ENCODE measurements around the gene ZNF560.

ZNF560 gene

GRCh38 chr19:9474975-9475374, 23.4 kb downstream of the ZNF560 start:
- TF ChIP-seq, protein P1, sequence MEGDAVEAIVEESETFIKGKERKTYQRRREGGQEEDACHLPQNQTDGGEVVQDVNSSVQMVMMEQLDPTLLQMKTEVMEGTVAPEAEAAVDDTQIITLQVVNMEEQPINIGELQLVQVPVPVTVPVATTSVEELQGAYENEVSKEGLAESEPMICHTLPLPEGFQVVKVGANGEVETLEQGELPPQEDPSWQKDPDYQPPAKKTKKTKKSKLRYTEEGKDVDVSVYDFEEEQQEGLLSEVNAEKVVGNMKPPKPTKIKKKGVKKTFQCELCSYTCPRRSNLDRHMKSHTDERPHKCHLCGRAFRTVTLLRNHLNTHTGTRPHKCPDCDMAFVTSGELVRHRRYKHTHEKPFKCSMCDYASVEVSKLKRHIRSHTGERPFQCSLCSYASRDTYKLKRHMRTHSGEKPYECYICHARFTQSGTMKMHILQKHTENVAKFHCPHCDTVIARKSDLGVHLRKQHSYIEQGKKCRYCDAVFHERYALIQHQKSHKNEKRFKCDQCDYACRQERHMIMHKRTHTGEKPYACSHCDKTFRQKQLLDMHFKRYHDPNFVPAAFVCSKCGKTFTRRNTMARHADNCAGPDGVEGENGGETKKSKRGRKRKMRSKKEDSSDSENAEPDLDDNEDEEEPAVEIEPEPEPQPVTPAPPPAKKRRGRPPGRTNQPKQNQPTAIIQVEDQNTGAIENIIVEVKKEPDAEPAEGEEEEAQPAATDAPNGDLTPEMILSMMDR (IDR thresholded peaks at IDR 0.05; ENCODE audit: low read depth, low read length, missing control alignments), result no peak
- no peak overlapping the region for H3K4me3 ChIP-seq (ENCODE audit: low read depth, low read length)
- no peak for DNase-seq (ENCODE audit: low read depth)

- TF ChIP-seq, protein P1 (IDR thresholded peaks at IDR 0.05; ENCODE audit: low read depth, low read length, missing control alignments), result no peak
- no peak for DNase-seq (ENCODE audit: low read depth)
- H3K4me3 ChIP-seq (ENCODE audit: low read depth, low read length), result no peak overlapping the region
These were observed 31.3 kb downstream of the ZNF560 start for GRCh38 chr19:9467161-9467560.

GRCh38 chr19:9461938-9462337, 36.5 kb downstream of the ZNF560 start:
- TF ChIP-seq, protein P1 (IDR thresholded peaks at IDR 0.05; ENCODE audit: low read depth, low read length, missing control alignments), result no peak
- H3K4me3 ChIP-seq (ENCODE audit: low read depth, low read length), result no peak overlapping the region
- no peak for DNase-seq (ENCODE audit: low read depth)

DNA sequence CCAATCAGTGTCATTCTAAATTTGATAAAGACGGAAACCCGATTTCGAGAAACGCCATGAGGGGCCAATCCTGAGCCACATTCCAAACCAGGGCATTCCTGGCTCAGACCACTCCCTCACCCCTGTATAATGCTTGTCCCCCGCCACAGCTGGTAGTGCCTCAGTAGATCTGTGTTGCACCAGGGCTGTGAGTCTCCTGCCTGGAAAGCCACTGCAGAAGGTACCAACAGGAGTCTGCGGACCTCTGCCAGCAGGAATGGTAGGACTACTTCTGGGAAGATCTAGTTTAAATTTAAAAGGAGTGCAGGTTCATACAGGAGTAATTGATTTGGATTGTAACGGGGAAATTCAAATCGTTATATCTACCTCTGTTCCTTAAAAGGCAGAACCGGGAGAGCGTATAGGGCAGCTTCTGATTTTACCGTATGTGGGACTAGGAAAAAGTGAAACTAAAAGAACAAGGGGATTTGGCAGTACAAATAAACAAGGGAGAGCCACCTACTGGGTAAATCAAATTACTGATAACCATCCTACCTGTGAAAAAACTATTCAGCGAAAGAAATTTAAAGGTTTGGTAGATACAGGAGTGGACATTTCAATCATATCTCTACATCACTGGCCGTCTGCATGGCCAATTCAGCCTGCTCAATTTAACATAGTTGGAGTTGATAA, 42.3 kb downstream of the ZNF560 start:
- H3K4me3 ChIP-seq (ENCODE audit: low read depth, low read length), result no peak overlapping the region

DNA sequence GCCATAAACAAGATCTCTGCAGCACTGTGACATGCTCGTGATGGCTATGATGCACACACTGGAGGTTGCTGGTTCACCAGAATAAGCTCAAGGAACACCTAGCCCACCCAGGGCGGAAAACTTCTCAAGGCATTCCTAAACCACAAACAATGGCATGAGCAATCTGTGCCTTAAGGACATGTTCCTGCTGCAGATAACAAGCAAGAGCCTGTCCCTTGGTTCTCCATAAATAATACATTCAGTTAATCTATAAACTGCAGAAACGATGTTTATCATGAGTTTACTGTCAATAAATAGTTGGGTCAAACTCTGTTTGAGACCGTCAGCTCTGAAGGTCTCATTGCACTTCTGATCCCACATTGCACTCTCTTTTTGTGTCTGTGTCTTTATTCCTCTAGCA, 44.5 kb downstream of the ZNF560 start:
- TF ChIP-seq, protein P1 (IDR thresholded peaks at IDR 0.05; ENCODE audit: low read depth, low read length, missing control alignments), result no peak
- no peak overlapping the region for H3K4me3 ChIP-seq (ENCODE audit: low read depth, low read length)
- no peak for DNase-seq (ENCODE audit: low read depth)

More for the DNA sequence above, 42.3 kb downstream of the ZNF560 start:
- TF ChIP-seq, protein P1 (IDR thresholded peaks at IDR 0.05; ENCODE audit: low read depth, low read length, missing control alignments), result no peak
- DNase-seq (ENCODE audit: low read depth), result no peak

GRCh38 chr19:9445037-9445436, 53.4 kb downstream of the ZNF560 start:
- H3K4me3 ChIP-seq (ENCODE audit: low read depth, low read length), result no peak overlapping the region
- TF ChIP-seq, protein P1 (IDR thresholded peaks at IDR 0.05; ENCODE audit: low read depth, low read length, missing control alignments), result no peak
- DNase-seq (ENCODE audit: low read depth), result no peak

DNA sequence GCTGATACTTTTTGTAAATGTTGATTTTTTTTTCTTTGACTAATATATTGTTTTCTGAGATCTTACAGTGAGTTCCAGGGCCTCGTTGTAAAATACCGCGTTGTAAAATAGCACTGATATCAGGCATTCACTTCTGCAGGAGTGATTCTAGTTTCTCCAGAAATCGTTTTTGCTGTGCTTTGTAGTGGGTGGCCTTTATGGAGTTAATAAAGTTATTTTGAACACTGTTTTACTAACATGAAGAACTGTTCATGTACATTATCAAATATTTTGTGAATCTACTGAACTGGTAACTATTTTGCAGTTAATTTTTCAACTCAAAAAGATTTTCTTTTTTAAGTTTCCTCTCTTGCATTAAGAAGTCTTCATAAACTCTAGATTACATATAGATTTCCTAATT, 62.1 kb downstream of the ZNF560 start:
- TF ChIP-seq, protein P1 (IDR thresholded peaks at IDR 0.05; ENCODE audit: low read depth, low read length, missing control alignments), result no peak
- H3K4me3 ChIP-seq (ENCODE audit: low read depth, low read length), result peak overlapping the region; percentile 85; the same call in 1 of the 2 replicates
- no peak for DNase-seq (ENCODE audit: low read depth)

Data from GM12864 (cell line).